Measurements from ENCODE around the gene PPP4R2. TPM values are rescaled to one million over a fixed set of nuclear protein-coding genes. Genes with fewer than 3 reads are reported as not detected.

PPP4R2 gene
- total RNA-seq, 1 donor from 2014 or later: 100 TPM

DNA sequence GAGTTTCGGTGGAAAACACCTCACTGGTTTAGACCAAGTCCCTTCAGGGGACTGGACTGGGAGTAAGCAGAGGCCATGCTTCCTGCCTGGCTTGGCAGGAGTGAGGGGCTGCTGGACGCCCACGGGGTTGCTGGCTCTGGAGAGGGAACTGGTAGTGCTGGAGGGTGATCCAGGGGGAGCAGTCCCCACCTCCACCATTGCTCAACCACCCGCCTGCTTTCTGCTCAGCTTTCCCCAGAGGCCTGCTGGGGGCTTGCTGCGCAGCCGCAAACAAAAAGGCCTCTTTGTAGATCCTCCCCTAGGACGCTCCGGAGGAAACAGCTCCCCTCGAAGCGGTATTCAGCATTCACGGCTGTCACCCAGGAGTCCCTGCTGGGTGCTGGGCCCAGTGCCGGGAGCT lies 98.3 kb downstream of the PPP4R2 start:
- DNase-seq (ENCODE audit: extremely low spot score, unreplicated experiment): no peak
- Mint-ChIP-seq H3K27me3 (no peaks in the 10 kb centered on the region), H3K4me1 (ENCODE audit: unreplicated experiment) (no peaks in the 10 kb centered on the region), H3K4me3 (no peak overlapping the region), H3K9me3 (no peaks in the 10 kb centered on the region), H3K36me3 (no peaks in the 10 kb centered on the region), H3K27ac (no peak overlapping the region)
- TF ChIP-seq, protein P1, sequence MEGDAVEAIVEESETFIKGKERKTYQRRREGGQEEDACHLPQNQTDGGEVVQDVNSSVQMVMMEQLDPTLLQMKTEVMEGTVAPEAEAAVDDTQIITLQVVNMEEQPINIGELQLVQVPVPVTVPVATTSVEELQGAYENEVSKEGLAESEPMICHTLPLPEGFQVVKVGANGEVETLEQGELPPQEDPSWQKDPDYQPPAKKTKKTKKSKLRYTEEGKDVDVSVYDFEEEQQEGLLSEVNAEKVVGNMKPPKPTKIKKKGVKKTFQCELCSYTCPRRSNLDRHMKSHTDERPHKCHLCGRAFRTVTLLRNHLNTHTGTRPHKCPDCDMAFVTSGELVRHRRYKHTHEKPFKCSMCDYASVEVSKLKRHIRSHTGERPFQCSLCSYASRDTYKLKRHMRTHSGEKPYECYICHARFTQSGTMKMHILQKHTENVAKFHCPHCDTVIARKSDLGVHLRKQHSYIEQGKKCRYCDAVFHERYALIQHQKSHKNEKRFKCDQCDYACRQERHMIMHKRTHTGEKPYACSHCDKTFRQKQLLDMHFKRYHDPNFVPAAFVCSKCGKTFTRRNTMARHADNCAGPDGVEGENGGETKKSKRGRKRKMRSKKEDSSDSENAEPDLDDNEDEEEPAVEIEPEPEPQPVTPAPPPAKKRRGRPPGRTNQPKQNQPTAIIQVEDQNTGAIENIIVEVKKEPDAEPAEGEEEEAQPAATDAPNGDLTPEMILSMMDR (conservative IDR thresholded peaks at IDR 0.05): peak; percentile 26

DNA sequence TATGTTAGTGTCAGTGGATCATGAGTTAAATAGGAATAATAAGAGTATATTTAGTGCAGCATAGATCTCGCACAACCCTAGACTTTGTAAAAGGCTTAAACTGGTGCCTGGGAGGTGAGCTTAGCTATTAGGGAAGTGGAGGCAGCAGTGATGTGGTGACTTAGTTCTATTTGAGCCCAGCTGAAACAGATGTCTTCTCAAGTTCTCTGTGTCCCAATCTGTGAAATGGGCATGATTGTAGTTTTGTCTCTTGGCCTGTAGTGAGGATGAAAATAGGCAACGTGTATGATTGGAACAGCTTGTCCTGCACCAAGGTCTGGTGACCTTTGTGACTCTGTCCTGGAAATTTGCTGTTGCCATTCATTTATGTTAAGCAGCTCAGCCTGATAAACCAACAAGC lies 99.6 kb downstream of the PPP4R2 start:
- H3K9me3 Mint-ChIP-seq: no peaks in the 10 kb centered on the region
- H3K36me3 Mint-ChIP-seq: no peaks in the 10 kb centered on the region
- DNase-seq (ENCODE audit: extremely low spot score, unreplicated experiment): no peak
- TF ChIP-seq, protein P1 (conservative IDR thresholded peaks at IDR 0.05): no peak
- peaks cover 4% of the 10 kb centered on the region for H3K27me3 Mint-ChIP-seq
- no peak overlapping the region for H3K27ac Mint-ChIP-seq
- H3K4me3 Mint-ChIP-seq: no peak overlapping the region
- H3K4me1 Mint-ChIP-seq (ENCODE audit: unreplicated experiment): peaks cover 4% of the 10 kb centered on the region

DNA sequence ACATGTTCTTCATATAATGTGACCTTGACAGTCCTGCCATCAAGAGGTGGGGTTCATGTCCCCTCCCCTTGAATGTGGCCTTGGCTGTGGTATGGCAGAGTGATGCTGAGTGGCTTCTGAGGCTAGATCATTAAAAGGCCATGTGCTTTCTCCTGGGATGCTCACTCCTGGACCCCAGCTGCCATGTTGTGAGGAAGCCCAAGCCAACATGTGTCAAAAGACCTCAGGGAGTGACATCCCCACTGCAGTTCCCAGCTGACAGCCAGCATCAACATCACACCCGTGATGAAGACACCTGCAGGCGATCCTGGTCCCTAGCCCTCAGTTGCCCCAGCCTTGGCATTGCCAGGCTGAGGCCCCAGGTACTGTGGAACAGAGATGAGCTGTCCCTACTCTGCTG lies 101.4 kb downstream of the PPP4R2 start:
- H3K4me3 Mint-ChIP-seq: no peak overlapping the region
- H3K36me3 Mint-ChIP-seq: no peaks in the 10 kb centered on the region
- DNase-seq (ENCODE audit: extremely low spot score, unreplicated experiment): no peak
- no peaks in the 10 kb centered on the region for H3K9me3 Mint-ChIP-seq
- peaks cover 5% of the 10 kb centered on the region for H3K27me3 Mint-ChIP-seq
- TF ChIP-seq, protein P1 (conservative IDR thresholded peaks at IDR 0.05): no peak
- peaks cover 13% of the 10 kb centered on the region for H3K4me1 Mint-ChIP-seq (ENCODE audit: unreplicated experiment)
- H3K27ac Mint-ChIP-seq: no peak overlapping the region

DNA sequence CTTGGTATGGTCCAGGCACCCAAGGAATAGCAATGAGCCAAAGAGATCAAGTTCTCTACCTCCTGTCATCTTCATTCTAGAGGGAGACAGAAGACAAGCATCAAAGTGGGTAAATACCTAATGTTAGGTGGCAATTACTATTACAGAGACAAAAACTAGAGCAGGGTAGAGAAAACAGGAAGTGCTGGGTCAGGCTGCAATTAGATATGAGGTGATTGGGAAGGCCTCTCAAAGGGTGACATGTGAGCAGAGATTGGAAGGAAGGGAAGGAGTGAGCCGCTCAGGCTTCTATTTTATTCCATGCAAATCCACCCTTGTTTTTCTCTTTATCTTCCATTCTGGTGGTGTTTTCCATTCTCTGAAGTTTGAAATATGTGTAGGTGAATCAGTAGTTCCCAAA lies 102.3 kb downstream of the PPP4R2 start:
- Mint-ChIP-seq H3K4me1 (ENCODE audit: unreplicated experiment) (peaks cover 13% of the 10 kb centered on the region), H3K4me3 (no peak overlapping the region), H3K9me3 (no peaks in the 10 kb centered on the region), H3K27me3 (peaks cover 5% of the 10 kb centered on the region), H3K36me3 (no peaks in the 10 kb centered on the region), H3K27ac (no peak overlapping the region)
- TF ChIP-seq, protein P1 (conservative IDR thresholded peaks at IDR 0.05): no peak
- DNase-seq (ENCODE audit: extremely low spot score, unreplicated experiment): no peak

DNA sequence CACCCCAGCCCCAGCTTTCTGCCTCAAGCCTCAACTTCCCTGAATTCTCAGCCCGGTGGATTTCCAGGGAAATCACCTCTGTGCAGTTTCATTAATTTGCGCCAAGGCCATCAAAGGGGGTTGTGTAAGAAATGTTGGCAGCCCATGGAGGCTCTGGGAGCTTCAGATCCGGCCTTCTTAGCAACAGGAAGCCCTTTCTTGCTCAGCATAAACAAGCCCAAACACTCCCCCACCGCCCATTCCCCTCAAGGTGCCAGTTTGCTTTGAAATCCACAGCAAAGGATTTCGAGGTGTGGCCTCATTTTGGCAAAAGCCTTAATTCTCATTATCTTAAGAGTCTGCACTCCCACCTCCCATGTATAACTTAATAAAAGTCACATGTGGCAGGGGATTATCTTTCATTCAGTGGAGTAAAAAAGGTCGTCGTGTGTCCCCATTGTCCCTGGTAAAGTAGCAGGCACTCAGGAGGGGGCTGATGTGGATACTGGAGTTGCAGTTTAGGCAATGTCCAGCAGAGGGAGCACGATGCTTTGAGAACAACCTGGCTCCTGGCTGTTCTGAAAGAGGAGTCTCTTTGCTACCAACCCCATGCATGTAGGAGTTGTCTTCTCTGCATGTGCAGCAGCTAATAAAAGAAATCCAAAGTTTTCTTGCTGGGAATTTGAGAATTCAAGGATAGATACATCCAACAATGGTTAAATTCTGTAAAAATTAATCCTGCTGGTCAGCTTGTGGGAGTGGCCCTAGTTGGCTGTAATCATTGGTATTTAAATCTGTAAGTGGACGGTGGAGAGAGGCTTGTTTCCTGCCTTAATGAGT lies 104.3 kb downstream of the PPP4R2 start:
- Mint-ChIP-seq H3K4me1 (ENCODE audit: unreplicated experiment) (peaks cover 13% of the 10 kb centered on the region), H3K27ac (peak overlapping the region; percentile 21), H3K4me3 (no peak overlapping the region), H3K27me3 (peaks cover 5% of the 10 kb centered on the region), H3K36me3 (no peaks in the 10 kb centered on the region), H3K9me3 (no peaks in the 10 kb centered on the region)
- peak; percentile 86 for DNase-seq (ENCODE audit: extremely low spot score, unreplicated experiment)
- TF ChIP-seq, protein P1 (conservative IDR thresholded peaks at IDR 0.05): peak; percentile 99
